Effector memory CD8-positive, alpha-beta T cell (primary cell): ENCODE measurements around the gene CKAP4.
A peak's percentile ranks its signal among the peaks of the same experiment; 100 is the strongest.
"Not testable (repeated sequence)": the region's sequence is repeated elsewhere in the genome, so short reads cannot be mapped to it uniquely, and the experiment has no call there.

Experiments used
- ATAC-seq: fragments of 150-1000 bp; cut with Tn5 transposase; replicated peaks from 2 replicates; pipeline ENCODE4 v1.10.0; 2021; ENCODE audit warnings: mild to moderate bottlenecking, moderate library complexity
- DNase-seq, 3 experiments: peaks; one replicate each; pipeline ENCODE4 v3.0.0; 2021
- H3K27ac Mint-ChIP-seq, 2 donors: one replicate each; pipeline ENCODE4 v1.8.0; 2022; ENCODE audit warnings: mild to moderate bottlenecking in 2 of 2, mixed read lengths in 2 of 2, moderate library complexity in 2 of 2
- H3K27me3 Mint-ChIP-seq, 2 donors: one replicate each; pipeline ENCODE4 v1.8.0; 2022; ENCODE audit warnings: mixed read lengths in 2 of 2
- H3K36me3 Mint-ChIP-seq: one replicate; pipeline ENCODE4 v1.8.0; 2022; ENCODE audit warnings: mild to moderate bottlenecking, moderate library complexity, mixed read lengths; ENCODE audit not compliant: insufficient read depth
- H3K4me1 Mint-ChIP-seq, 2 donors: one replicate each; pipeline ENCODE4 v1.8.0; 2022; ENCODE audit warnings: low read depth in 2 of 2, mixed read lengths in 2 of 2
- H3K4me3 Mint-ChIP-seq, 2 donors: one replicate each; pipeline ENCODE4 v1.8.0; 2022; ENCODE audit warnings: mild to moderate bottlenecking in 2 of 2, mixed read lengths in 2 of 2, moderate library complexity in 2 of 2
- H3K9me3 Mint-ChIP-seq, 2 donors: one replicate each; pipeline ENCODE4 v1.8.0; 2022; ENCODE audit warnings: mixed read lengths in 2 of 2
- total RNA-seq, 9 experiments: gene quantifications; one replicate each; lab custom pipeline; 2026; lab: John Stamatoyannopoulos, UW

The CKAP4 gene, protein sequence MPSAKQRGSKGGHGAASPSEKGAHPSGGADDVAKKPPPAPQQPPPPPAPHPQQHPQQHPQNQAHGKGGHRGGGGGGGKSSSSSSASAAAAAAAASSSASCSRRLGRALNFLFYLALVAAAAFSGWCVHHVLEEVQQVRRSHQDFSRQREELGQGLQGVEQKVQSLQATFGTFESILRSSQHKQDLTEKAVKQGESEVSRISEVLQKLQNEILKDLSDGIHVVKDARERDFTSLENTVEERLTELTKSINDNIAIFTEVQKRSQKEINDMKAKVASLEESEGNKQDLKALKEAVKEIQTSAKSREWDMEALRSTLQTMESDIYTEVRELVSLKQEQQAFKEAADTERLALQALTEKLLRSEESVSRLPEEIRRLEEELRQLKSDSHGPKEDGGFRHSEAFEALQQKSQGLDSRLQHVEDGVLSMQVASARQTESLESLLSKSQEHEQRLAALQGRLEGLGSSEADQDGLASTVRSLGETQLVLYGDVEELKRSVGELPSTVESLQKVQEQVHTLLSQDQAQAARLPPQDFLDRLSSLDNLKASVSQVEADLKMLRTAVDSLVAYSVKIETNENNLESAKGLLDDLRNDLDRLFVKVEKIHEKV
- 7.8 to 58.5 (median 31.0) reads per million in 9 experiments for total RNA-seq

DNA sequence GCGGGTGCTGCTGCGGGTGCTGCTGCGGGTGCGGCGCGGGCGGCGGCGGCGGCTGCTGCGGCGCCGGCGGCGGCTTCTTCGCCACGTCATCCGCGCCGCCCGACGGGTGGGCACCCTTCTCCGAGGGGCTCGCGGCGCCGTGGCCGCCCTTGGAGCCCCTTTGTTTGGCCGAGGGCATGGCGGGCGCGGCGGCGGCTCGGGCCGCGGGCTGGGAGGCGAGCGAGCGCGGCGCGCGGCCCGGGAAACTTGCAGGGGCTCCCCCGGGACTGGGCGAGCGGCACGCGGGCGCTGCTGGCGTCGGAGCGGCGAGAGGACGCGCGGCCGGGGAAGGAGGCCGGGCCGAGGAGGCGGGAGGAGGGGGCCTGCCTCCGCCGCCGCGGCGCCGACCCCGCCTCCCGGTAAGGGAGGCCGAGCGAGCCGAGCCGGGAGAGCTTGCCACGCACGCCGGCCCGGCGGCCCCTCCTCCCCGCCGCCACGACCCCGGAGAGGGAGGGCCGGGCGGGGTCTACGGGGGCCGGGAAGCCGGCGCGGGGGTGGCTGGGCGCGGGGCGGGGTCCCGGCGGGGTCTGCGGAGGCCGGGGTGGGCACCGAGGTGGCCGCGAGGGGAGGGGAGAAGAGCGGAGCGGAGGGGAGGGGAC is at the start of gene CKAP4:
Gene CKAP4 (minus strand): TSS at position 347 of the 638 bp plus-strand sequence. CDS start 169 bp downstream, at position 178.
- peak; percentile 47 to 59 (median 51) for DNase-seq

DNA sequence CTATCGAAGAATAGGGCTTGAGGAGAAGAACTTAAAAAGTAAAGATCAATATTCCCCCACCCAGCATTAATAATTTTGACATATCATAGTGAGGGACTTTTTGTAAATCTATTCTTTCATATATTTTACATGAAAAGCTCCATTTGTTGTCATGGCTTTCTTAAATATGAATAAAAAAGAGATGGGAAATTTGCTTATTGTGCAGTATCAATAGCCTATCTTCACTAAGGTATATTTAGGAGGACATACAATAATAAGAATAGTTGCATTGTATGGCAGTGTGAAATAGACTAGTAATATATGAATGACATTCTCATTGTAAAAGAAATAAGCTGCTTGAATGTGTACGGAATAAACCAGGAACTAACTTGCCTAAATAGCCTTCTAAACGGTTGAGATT is 49.3 kb upstream of the CKAP4 start:
- no peaks in the 10 kb centered on the region for H3K9me3 Mint-ChIP-seq

More for the DNA sequence above, at the start of gene CKAP4:
- Mint-ChIP-seq H3K36me3 (peaks cover 23% of the 10 kb centered on the region), H3K27ac (peak within 1 kb of the TSS; percentile 62 to 86), H3K4me3 (peak within 1 kb of the TSS; percentile 73 to 76), H3K27me3 (no peaks in the 10 kb centered on the region), H3K4me1 (peaks cover 0 to 7% of the 10 kb centered on the region in 2 donors), H3K9me3 (no peaks in the 10 kb centered on the region)
- peak; percentile 68 for ATAC-seq

DNA sequence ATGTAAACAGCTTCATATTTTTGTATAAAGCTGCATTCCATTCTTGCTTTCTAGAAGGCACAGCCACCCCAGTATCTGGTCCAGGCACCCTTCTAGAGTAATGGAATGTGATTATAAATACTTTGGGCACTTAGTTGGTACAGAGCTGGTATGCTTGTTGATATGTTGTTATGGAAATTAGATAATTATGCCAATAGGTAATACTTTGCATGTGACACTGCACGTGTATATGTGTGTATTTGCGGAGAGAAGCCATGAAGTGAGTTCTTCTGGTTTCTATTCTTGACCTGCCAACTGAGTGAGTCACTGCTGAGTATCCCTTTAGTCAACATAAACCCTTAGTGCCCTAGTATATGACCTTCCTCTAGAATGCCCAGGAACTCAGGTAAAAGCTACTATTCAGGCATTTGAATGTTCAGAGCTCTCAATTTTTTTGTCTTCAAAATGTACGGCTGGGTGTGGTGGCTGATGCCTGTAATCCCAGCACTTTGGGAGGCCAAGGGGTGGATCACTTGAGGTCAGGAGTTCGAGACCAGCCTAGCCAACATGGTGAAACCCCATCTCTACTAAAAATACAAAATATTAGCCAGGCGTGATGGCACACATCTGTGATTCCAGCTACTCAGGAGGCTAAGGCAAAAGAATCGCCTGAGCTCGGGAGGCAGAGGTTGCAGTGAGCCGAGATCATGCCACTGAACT is 48.5 kb upstream of the CKAP4 start:
- Mint-ChIP-seq H3K4me1 (peaks cover 1 to 6% of the 10 kb centered on the region in 2 donors), H3K9me3 (no peaks in the 10 kb centered on the region), H3K4me3 (no peak overlapping the region), H3K36me3 (no peaks in the 10 kb centered on the region), H3K27ac (no peak overlapping the region), H3K27me3 (peaks cover 0 to 13% of the 10 kb centered on the region in 2 donors)
- DNase-seq: no peak
- no peak for ATAC-seq

More for the DNA sequence above, 49.3 kb upstream of the CKAP4 start:
- H3K27ac Mint-ChIP-seq: no peak overlapping the region
- H3K36me3 Mint-ChIP-seq: peaks cover 7% of the 10 kb centered on the region
- no peak for DNase-seq
- ATAC-seq: no peak
- H3K27me3 Mint-ChIP-seq: peaks cover 0 to 6% of the 10 kb centered on the region in 2 donors
- no peak overlapping the region for H3K4me3 Mint-ChIP-seq
- peaks cover 8 to 12% of the 10 kb centered on the region in 2 donors for H3K4me1 Mint-ChIP-seq

DNA sequence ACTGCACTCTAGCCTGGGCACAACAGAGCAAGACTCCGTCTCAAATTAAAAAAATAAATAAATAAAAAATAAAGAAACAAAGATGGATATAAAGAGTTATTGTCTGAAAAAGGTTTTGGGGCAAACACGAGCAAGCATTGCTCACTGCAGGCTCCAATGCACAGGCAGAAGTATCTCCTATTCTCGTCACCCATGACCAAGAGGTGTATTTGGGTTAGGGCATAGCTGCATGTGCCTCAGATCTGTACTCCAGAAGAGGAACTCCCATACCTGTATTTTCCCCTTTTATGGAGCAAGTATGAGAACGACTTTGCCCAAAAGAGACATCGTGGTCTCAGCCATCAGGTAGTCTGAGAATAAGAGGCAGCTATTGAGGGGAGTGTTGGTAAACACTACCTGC is 44.5 kb upstream of the CKAP4 start:
- ATAC-seq: no peak
- Mint-ChIP-seq H3K9me3 (no peaks in the 10 kb centered on the region), H3K27me3 (peaks cover 0 to 17% of the 10 kb centered on the region in 2 donors), H3K36me3 (no peaks in the 10 kb centered on the region), H3K4me1 (no peaks in the 10 kb centered on the region), H3K4me3 (no peak overlapping the region), H3K27ac (no peak overlapping the region)
- no peak for DNase-seq

DNA sequence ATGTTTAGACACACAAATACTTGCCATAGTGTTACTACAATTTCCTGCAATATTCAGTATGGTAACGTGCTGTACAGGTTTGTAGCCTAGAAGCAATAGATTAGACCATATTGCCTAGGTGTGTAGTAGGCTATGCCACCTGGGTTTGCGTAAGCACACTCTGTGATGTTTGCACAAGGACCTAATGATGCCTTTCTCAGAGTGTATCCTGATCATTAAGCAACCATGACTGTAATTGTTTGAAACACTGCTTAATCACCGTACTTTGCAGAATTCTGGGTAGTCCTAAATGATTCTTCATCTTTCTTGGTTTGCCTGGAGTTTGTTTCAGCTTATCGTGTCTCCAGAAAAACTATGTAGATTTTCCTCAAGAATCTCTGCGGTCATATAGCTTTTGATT is 43.5 kb upstream of the CKAP4 start:
- no peaks in the 10 kb centered on the region for H3K4me1 Mint-ChIP-seq
- peaks cover 0 to 19% of the 10 kb centered on the region in 2 donors for H3K27me3 Mint-ChIP-seq
- no peak for DNase-seq
- no peak for ATAC-seq
- H3K27ac Mint-ChIP-seq: no peak overlapping the region
- no peaks in the 10 kb centered on the region for H3K9me3 Mint-ChIP-seq
- H3K4me3 Mint-ChIP-seq: no peak overlapping the region
- H3K36me3 Mint-ChIP-seq: no peaks in the 10 kb centered on the region

DNA sequence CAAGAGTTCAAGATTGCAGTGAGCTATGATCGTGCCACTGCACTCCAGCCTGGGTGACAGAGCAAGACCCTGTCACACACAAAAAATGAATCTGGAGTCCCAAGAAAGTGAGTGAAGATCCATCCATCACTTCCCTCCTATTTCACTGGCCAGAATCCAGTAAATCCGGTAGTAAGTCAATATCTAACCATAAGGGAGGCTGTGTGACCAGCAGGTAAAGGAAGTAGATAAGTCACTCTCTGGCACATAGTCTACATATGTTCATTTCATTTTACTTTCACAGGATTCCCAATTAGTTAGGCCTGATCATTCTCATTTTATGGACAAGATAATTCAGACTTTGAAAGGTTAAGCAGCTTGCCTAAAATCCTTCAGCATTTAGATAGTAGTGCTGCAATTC is 42.8 kb upstream of the CKAP4 start:
- no peak for DNase-seq
- no peaks in the 10 kb centered on the region for H3K36me3 Mint-ChIP-seq
- H3K4me1 Mint-ChIP-seq: no peaks in the 10 kb centered on the region
- H3K27me3 Mint-ChIP-seq: peaks cover 4 to 19% of the 10 kb centered on the region in 2 donors
- no peak for ATAC-seq
- no peak overlapping the region for H3K4me3 Mint-ChIP-seq
- H3K27ac Mint-ChIP-seq: no peak overlapping the region
- H3K9me3 Mint-ChIP-seq: no peaks in the 10 kb centered on the region

DNA sequence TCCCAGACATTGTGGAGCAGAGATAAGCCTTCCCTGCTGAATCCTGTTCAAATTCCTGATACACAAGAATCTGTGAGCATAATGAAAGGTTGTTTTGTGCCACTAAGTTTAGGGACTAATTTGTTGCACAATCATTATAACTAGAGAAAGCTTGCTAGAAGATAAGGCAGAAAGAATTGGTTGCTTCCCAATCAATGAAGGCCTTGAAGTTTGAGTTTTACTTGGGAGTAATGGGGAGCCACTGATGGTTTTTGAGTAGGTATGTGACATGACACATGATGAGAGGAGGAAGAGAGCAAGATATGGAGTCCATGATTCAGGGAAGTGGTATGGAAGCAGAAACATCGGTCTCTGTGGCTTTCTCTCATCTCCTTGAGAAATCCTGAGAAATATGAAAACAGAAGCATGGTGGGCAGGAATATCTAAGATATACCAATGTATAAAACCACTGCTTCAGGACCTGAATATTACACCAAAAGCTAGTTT is 41.4 kb upstream of the CKAP4 start:
- Mint-ChIP-seq H3K27ac (no peak overlapping the region), H3K4me3 (no peak overlapping the region), H3K4me1 (no peaks in the 10 kb centered on the region), H3K36me3 (no peaks in the 10 kb centered on the region), H3K27me3 (peaks cover 19 to 24% of the 10 kb centered on the region in 2 donors), H3K9me3 (no peaks in the 10 kb centered on the region)
- ATAC-seq (no peak), DNase-seq (no peak)

DNA sequence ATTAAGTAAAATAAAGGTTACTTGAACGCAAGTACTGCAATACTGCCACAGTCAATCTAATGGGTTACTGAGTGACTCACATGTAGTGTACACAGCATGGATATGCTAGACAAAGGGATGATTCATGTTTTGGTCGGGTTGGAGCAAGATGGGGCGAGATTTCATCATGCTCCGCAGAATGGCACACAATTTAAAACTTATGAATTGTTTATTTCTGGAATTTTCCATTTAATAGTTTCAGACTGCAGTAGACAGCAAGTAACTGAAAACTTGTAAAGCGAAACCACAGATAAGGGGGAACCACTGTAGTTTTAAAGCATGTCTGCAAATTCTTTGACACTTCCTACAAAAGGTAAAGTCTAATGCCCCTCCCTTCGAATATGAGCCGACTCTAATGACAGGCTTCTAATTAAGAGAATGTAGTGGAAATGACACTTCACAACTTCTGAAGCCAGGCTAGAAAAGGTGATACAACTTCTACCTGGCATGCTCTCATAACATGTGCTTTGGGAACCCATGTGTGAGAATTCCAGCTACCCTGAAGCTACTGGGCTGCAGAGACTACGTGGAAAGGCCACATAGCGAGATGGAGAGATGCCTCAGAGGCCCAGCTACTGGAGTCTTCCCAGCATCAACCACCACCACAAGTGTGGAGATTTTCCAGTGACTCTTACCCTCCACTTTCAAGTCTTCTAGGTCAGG is 40.8 kb upstream of the CKAP4 start:
- H3K36me3 Mint-ChIP-seq: no peaks in the 10 kb centered on the region

DNA sequence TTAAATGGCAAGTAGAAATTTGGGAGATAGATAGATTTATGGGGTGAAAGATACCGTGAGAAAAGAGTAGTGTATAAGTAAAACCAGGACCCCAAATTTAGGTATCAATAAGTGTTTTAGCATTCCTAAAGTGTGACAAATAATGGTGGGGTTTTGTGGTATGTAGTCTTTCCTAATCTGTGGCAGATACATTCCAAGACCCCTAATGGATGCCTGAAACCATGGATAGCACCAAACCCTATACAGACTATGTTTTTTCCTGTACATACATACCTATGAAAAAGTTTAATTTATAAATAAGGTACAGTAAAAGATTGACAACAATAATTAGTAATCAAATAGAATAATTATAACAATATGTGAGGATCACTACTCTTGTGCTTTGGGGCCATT is 40.3 kb upstream of the CKAP4 start:
- Mint-ChIP-seq H3K9me3 (no peaks in the 10 kb centered on the region), H3K4me3 (no peak overlapping the region), H3K36me3 (peaks cover 3% of the 10 kb centered on the region), H3K27me3 (peaks cover 27 to 30% of the 10 kb centered on the region in 2 donors), H3K4me1 (no peaks in the 10 kb centered on the region), H3K27ac (no peak overlapping the region)
- ATAC-seq (no peak), DNase-seq (no peak)

More for the DNA sequence above, 40.8 kb upstream of the CKAP4 start:
- no peaks in the 10 kb centered on the region for H3K4me1 Mint-ChIP-seq
- H3K27ac Mint-ChIP-seq: no peak overlapping the region
- H3K4me3 Mint-ChIP-seq: no peak overlapping the region
- DNase-seq (no peak), ATAC-seq (no peak)
- peaks cover 24 to 27% of the 10 kb centered on the region in 2 donors for H3K27me3 Mint-ChIP-seq
- H3K9me3 Mint-ChIP-seq: no peaks in the 10 kb centered on the region

DNA sequence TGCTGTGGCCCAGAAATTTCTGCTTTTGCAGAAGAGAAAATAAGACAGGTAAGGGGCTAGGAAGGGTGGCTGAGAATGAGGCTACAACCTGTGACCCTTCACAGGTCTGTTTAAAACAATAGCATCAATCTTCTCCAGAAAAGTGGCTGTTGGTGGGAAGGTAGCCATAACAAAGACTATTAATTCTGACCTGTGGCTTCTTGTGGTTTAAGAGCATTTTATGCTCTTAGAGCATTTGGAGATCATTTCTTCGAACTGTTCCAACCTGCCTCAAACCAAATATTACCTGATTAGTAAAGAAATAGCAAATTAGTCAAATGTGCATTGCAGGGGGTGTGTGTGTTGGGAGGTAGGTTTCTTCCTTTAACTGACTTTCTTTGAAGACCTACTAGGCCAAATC is 39.5 kb upstream of the CKAP4 start:
- Mint-ChIP-seq H3K36me3 (peaks cover 4% of the 10 kb centered on the region), H3K4me3 (no peak overlapping the region), H3K4me1 (no peaks in the 10 kb centered on the region), H3K27me3 (peaks cover 33 to 37% of the 10 kb centered on the region in 2 donors), H3K9me3 (peaks cover 4% of the 10 kb centered on the region in 2 donors), H3K27ac (no peak overlapping the region)
- no peak for DNase-seq
- ATAC-seq: no peak

DNA sequence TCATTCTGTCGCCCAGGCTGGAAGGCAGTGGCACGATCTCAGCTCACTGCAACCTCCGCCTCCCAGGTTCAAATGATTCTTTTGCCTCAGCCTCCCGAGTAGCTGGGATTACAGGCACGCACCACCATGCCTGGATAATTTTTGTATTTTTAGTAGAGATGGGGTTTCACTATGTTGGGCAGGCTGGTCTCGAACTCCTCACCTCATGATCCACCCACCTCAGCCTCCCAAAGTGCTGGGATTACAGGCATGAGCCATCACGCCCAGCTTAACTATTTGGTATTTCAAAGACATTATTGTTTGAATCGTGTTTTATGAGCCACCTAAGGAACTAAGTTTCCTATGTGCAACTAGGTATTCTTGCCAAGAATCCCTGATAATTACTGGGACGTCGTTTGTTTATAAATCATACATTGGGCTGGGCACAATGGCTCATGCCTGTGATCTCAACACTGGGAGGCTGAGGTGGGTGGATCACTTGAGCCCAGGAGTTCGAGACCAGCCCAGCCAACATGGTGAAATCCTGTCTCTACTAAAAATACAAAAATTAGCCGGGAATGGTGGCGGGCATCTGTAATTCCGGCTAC is 38.8 kb upstream of the CKAP4 start:
- ATAC-seq, H3K36me3 Mint-ChIP-seq, H3K9me3 Mint-ChIP-seq, H3K4me1 Mint-ChIP-seq, DNase-seq, H3K27ac Mint-ChIP-seq, H3K4me3 Mint-ChIP-seq: not testable (repeated sequence)
- H3K27me3 Mint-ChIP-seq: peaks cover 32 to 41% of the 10 kb centered on the region in 2 donors

DNA sequence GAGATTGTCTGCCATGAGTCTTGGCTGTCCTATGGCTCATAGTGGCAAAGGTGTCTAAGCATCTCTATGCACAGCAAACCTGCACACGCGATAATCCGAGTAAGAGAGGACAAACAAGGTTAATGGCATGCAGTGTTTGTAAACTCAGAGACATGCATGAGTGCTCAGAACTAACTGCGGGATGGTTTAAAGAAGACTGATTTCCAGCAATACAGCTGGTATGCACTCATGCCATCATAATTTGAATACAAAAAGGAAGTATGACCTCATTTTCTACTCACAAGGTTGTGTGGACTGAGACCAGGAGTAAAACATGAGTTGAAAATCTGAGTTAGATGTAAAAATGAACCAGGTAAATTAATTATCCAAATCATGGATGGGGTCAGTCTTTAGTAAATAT is 38.2 kb upstream of the CKAP4 start:
- H3K4me1 Mint-ChIP-seq: no peaks in the 10 kb centered on the region
- H3K9me3 Mint-ChIP-seq: peaks cover 7 to 8% of the 10 kb centered on the region in 2 donors
- H3K36me3 Mint-ChIP-seq: peaks cover 6% of the 10 kb centered on the region
- DNase-seq (no peak), ATAC-seq (no peak)
- H3K4me3 Mint-ChIP-seq: no peak overlapping the region
- peaks cover 29 to 41% of the 10 kb centered on the region in 2 donors for H3K27me3 Mint-ChIP-seq
- no peak overlapping the region for H3K27ac Mint-ChIP-seq
